Stimulated activated naive CD8-positive, alpha-beta T cell treated with anti-CD3 and anti-CD28 coated beads, Interleukin-15, amount 100 ng/mL, for 72 hours (primary cell): Measurements from ENCODE around the gene GRIA4.
"Not testable (repeated sequence)": the region's sequence is repeated elsewhere in the genome, so short reads cannot be mapped to it uniquely, and the experiment has no call there.

Source experiments
- ATAC-seq: fragments of 150-1000 bp; cut with Tn5 transposase; 2 replicates; pipeline ENCODE4 v1.10.0; 2021; ENCODE audit warnings: mild to moderate bottlenecking, moderate library complexity
- DNase-seq, 2 donors: peaks; one replicate each; pipeline ENCODE4 v3.0.0; 2021 to 2022
- H3K27ac Mint-ChIP-seq, 2 donors: one replicate each; pipeline ENCODE4 v1.8.0; 2022; ENCODE audit warnings: mild to moderate bottlenecking in 2 of 2, mixed read lengths in 2 of 2, moderate library complexity in 2 of 2
- H3K27me3 Mint-ChIP-seq: one replicate; pipeline ENCODE4 v1.8.0; 2022; ENCODE audit warnings: mixed read lengths
- H3K4me1 Mint-ChIP-seq: one replicate; pipeline ENCODE4 v1.8.0; 2022; ENCODE audit warnings: mild to moderate bottlenecking, mixed read lengths
- H3K4me3 Mint-ChIP-seq, 2 donors: one replicate each; pipeline ENCODE4 v1.8.0; 2022; ENCODE audit warnings: mild to moderate bottlenecking in 2 of 2, mixed read lengths in 2 of 2, moderate library complexity in 1 of 2
- H3K9me3 Mint-ChIP-seq, 2 donors: one replicate each; pipeline ENCODE4 v1.8.0; 2022; ENCODE audit warnings: mixed read lengths in 2 of 2

The GRIA4 gene

GRCh38 chr11:105878927-105879326 lies 269.1 kb downstream of the GRIA4 start:
- not testable (repeated sequence) for H3K4me1 Mint-ChIP-seq, H3K4me3 Mint-ChIP-seq, ATAC-seq, H3K27me3 Mint-ChIP-seq, H3K27ac Mint-ChIP-seq, H3K9me3 Mint-ChIP-seq, DNase-seq

GRCh38 chr11:105881027-105881426 lies 271.2 kb downstream of the GRIA4 start:
- Mint-ChIP-seq H3K27me3 (no peaks in the 10 kb centered on the region), H3K4me3 (no peak overlapping the region), H3K4me1 (no peaks in the 10 kb centered on the region), H3K9me3 (no peaks in the 10 kb centered on the region), H3K27ac (no peak overlapping the region)
- no peak for ATAC-seq
- no peak for DNase-seq

- Mint-ChIP-seq H3K9me3 (no peaks in the 10 kb centered on the region), H3K4me1 (no peaks in the 10 kb centered on the region), H3K27ac (no peak overlapping the region), H3K4me3 (no peak overlapping the region), H3K27me3 (no peaks in the 10 kb centered on the region)
- no peak for ATAC-seq
- no peak for DNase-seq
Measured at GRCh38 chr11:105884436-105884835, 274.6 kb downstream of the GRIA4 start.

GRCh38 chr11:105891685-105892084 lies 281.8 kb downstream of the GRIA4 start:
- Mint-ChIP-seq H3K9me3 (no peaks in the 10 kb centered on the region), H3K27me3 (no peaks in the 10 kb centered on the region), H3K4me3 (no peak overlapping the region), H3K27ac (no peak overlapping the region), H3K4me1 (no peaks in the 10 kb centered on the region)
- no peak for ATAC-seq
- DNase-seq = no peak

GRCh38 chr11:105897161-105897560 lies 287.3 kb downstream of the GRIA4 start:
- Mint-ChIP-seq H3K4me1 (no peaks in the 10 kb centered on the region), H3K9me3 (no peaks in the 10 kb centered on the region), H3K27ac (no peak overlapping the region), H3K4me3 (no peak overlapping the region), H3K27me3 (no peaks in the 10 kb centered on the region)
- ATAC-seq (no peak), DNase-seq (no peak)

GRCh38 chr11:105899772-105900171 lies 289.9 kb downstream of the GRIA4 start:
- Mint-ChIP-seq H3K27me3 (no peaks in the 10 kb centered on the region), H3K9me3 (no peaks in the 10 kb centered on the region), H3K27ac (no peak overlapping the region), H3K4me3 (no peak overlapping the region), H3K4me1 (no peaks in the 10 kb centered on the region)
- DNase-seq = no peak
- ATAC-seq = no peak

GRCh38 chr11:105900515-105901035 lies 290.7 kb downstream of the GRIA4 start:
- Mint-ChIP-seq H3K4me3 (no peak overlapping the region), H3K4me1 (no peaks in the 10 kb centered on the region)

GRCh38 chr11:105903113-105903512 lies 293.2 kb downstream of the GRIA4 start:
- Mint-ChIP-seq H3K9me3 (no peaks in the 10 kb centered on the region), H3K4me1 (no peaks in the 10 kb centered on the region), H3K4me3 (no peak overlapping the region), H3K27ac (no peak overlapping the region), H3K27me3 (no peaks in the 10 kb centered on the region)
- DNase-seq (no peak), ATAC-seq (no peak)

More at GRCh38 chr11:105900515-105901035, 290.7 kb downstream of the GRIA4 start:
- Mint-ChIP-seq H3K9me3 (no peaks in the 10 kb centered on the region), H3K27ac (no peak overlapping the region), H3K27me3 (no peaks in the 10 kb centered on the region)
- ATAC-seq (no peak), DNase-seq (no peak)

- H3K27ac Mint-ChIP-seq = no peak overlapping the region
- no peaks in the 10 kb centered on the region for H3K4me1 Mint-ChIP-seq
- no peaks in the 10 kb centered on the region for H3K27me3 Mint-ChIP-seq
- DNase-seq = no peak
- H3K9me3 Mint-ChIP-seq = no peaks in the 10 kb centered on the region
- H3K4me3 Mint-ChIP-seq = no peak overlapping the region
- ATAC-seq = no peak
Measured at GRCh38 chr11:105906517-105906916, 296.6 kb downstream of the GRIA4 start.

- ATAC-seq = no peak
- no peak overlapping the region for H3K4me3 Mint-ChIP-seq
- no peak for DNase-seq
- no peaks in the 10 kb centered on the region for H3K4me1 Mint-ChIP-seq
- no peak overlapping the region for H3K27ac Mint-ChIP-seq
- H3K27me3 Mint-ChIP-seq = no peaks in the 10 kb centered on the region
- H3K9me3 Mint-ChIP-seq = no peaks in the 10 kb centered on the region
Measured at GRCh38 chr11:105907319-105907718, 297.4 kb downstream of the GRIA4 start.

GRCh38 chr11:105910095-105910715 lies 300.3 kb downstream of the GRIA4 start:
- no peaks in the 10 kb centered on the region for H3K4me1 Mint-ChIP-seq
- no peaks in the 10 kb centered on the region for H3K9me3 Mint-ChIP-seq
- H3K4me3 Mint-ChIP-seq = no peak overlapping the region
- DNase-seq = no peak
- H3K27me3 Mint-ChIP-seq = no peaks in the 10 kb centered on the region
- H3K27ac Mint-ChIP-seq = no peak overlapping the region
- ATAC-seq = no peak

GRCh38 chr11:105911454-105911853 lies 301.6 kb downstream of the GRIA4 start:
- Mint-ChIP-seq H3K27ac (no peak overlapping the region), H3K27me3 (no peaks in the 10 kb centered on the region), H3K4me1 (no peaks in the 10 kb centered on the region), H3K9me3 (no peaks in the 10 kb centered on the region), H3K4me3 (no peak overlapping the region)
- DNase-seq (no peak), ATAC-seq (no peak)

- H3K4me1 Mint-ChIP-seq = no peaks in the 10 kb centered on the region
- ATAC-seq (no peak), DNase-seq (no peak)
- no peaks in the 10 kb centered on the region for H3K27me3 Mint-ChIP-seq
- H3K4me3 Mint-ChIP-seq = no peak overlapping the region
- H3K9me3 Mint-ChIP-seq = no peaks in the 10 kb centered on the region
- H3K27ac Mint-ChIP-seq = no peak overlapping the region
Measured at GRCh38 chr11:105912666-105913065, 302.8 kb downstream of the GRIA4 start.

GRCh38 chr11:105915021-105915420 lies 305.1 kb downstream of the GRIA4 start:
- no peaks in the 10 kb centered on the region for H3K27me3 Mint-ChIP-seq
- no peak for ATAC-seq
- no peak overlapping the region for H3K4me3 Mint-ChIP-seq
- no peak overlapping the region for H3K27ac Mint-ChIP-seq
- no peaks in the 10 kb centered on the region for H3K9me3 Mint-ChIP-seq
- no peak for DNase-seq
- no peaks in the 10 kb centered on the region for H3K4me1 Mint-ChIP-seq

- DNase-seq (no peak), ATAC-seq (no peak)
- H3K9me3 Mint-ChIP-seq = no peaks in the 10 kb centered on the region
- no peak overlapping the region for H3K27ac Mint-ChIP-seq
- no peaks in the 10 kb centered on the region for H3K27me3 Mint-ChIP-seq
- H3K4me3 Mint-ChIP-seq = no peak overlapping the region
- no peaks in the 10 kb centered on the region for H3K4me1 Mint-ChIP-seq
Measured at GRCh38 chr11:105918039-105918438, 308.2 kb downstream of the GRIA4 start.

- no peak for DNase-seq
- no peak overlapping the region for H3K27ac Mint-ChIP-seq
- no peaks in the 10 kb centered on the region for H3K9me3 Mint-ChIP-seq
- H3K27me3 Mint-ChIP-seq = no peaks in the 10 kb centered on the region
- no peak for ATAC-seq
- no peaks in the 10 kb centered on the region for H3K4me1 Mint-ChIP-seq
- no peak overlapping the region for H3K4me3 Mint-ChIP-seq
Measured at GRCh38 chr11:105918600-105918999, 308.7 kb downstream of the GRIA4 start.

GRCh38 chr11:105923252-105923651 lies 313.4 kb downstream of the GRIA4 start:
- Mint-ChIP-seq H3K4me3 (no peak overlapping the region), H3K27me3 (no peaks in the 10 kb centered on the region), H3K9me3 (no peaks in the 10 kb centered on the region), H3K27ac (no peak overlapping the region), H3K4me1 (no peaks in the 10 kb centered on the region)
- ATAC-seq (no peak), DNase-seq (no peak)
